Ecto neural progenitor cell (in vitro differentiated cells): ENCODE measurements around the gene HNRNPUL1.

Experiments used
- DNase-seq: peaks from one replicate; pipeline ENCODE4 v3.0.0-alpha.2; 2018; ENCODE audit warnings: low spot score

HNRNPUL1 gene

DNA sequence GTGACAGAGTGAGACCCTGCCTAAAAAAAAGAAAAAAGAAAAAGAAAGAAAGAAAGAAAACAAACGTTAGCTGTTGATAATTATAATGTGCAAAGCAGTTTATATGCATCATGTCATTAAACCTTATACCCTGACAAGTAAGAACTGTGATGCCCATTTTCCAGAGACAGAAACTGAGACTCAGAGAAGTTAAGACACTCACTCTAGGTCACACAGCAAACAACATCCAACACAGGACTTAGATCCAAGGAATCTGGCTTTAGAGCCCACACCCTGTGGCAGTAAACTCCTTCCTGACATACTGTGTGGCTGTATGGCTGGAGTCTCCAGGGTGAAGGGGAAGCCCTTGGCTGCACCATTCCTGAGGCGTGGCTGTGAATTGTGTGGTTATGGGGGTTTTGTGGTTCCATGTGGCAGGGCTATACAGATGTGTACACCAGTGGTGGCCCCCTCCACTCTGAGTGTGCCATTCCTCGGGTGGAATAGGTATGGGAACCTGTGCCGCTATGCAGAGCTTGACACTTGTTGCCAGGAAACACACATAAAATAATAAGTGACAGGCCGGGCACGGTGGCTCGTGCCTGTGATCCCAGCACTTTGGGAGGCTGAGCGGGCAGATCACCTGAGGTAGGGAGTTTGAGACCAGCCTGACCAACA, 29.5 kb upstream of the HNRNPUL1 start:
- DNase-seq, result no peak

DNA sequence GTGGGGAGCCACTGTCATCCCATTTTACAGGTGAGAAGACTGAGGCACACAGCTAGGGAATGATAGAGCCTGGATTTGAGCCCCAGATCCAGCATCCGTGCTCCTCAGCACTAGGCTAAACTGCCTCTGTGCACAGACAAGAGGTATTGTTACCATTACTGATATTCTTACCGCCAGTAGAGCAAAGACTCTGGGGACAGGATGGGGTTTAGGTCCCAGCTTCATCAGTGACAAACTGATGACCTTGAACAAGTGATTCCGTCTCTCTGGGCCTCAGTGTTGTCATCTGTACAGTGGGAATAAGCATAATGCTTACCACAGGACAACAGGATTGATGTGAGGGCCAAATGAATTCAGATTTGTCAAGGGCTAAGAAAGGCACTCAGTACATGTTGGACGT, 28.7 kb upstream of the HNRNPUL1 start:
- DNase-seq, result no peak

DNA sequence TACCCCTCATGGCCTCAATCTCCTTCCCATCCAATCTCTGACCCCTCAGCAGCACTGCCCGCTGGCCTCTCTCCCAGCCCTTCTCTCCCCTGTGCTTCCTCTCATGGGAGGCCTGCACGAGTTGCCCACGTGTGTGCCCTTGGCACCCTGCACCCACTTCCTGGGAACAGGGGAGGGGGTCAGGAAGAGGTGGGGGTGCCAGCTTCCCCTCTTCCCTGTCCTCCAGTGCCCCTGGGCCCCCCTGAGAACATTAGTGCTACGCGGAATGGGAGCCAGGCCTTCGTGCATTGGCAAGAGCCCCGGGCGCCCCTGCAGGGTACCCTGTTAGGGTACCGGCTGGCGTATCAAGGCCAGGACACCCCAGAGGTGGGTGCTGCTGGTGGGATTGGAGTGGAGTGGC, 25.9 kb upstream of the HNRNPUL1 start:
- DNase-seq, result no peak

DNA sequence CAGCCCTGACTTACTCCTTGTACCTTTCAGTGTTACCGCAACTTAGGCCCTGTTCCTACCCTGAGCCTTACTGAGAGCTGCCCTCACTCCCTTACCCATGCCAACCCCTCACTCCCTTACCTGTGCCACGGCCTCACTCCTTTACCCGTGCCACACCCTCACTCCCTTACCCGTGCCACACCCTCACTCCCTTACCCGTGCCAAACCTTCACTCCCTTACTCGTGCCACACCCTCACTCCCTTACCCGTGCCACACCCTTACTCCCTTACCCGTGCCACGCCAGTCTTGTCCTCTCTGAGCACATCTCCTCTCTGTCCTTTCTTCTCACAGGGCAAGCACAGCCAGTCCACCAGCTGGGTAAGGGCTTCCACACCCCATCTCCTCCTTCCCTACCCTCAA, 24.8 kb upstream of the HNRNPUL1 start:
- DNase-seq, result no peak

DNA sequence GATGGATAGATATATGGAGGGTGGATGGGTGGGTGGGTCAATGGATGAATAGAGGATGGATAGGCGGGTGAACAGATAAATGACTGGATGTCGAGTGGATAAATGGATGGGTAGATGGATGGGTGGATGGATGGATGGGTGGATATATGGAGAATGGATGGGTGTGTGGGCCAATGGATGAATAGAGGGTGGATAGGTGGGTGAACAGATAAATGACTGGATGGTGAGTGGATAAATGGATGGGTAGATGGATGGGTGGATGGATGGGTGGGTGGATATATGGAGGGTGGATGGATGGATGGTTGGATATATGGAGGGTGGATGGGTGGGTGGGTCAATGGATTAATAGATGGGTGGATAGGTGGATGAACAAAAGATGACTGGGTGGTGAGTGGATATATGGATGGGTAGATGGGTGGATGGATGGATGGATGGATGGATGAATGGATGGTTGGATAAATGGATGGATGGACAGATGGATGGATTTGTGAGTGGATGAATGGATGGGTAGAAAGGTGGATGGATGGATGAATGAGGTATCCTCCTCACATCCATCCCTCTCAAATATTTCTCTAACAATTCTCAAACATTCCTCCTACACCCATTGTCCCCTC, 24.1 kb upstream of the HNRNPUL1 start:
- DNase-seq, result no peak

DNA sequence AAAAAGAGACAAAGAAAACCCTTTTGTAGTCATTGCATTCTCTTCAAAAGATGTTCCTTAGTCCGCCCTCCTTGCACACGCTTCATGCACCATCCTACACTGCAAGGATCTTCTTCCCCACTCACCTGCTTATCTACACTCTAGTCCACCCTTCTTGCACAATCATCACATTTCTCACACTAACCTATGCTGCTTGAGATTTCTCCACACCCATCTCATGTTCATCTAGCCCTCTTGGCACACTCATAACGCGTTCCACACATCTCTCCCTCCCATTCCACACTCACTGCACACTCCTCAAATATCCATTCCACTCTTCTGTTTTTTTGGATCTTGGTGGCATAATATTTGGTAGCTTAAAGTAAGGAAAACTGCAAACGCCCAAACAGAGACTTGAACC, 22.3 kb upstream of the HNRNPUL1 start:
- DNase-seq, result no peak

DNA sequence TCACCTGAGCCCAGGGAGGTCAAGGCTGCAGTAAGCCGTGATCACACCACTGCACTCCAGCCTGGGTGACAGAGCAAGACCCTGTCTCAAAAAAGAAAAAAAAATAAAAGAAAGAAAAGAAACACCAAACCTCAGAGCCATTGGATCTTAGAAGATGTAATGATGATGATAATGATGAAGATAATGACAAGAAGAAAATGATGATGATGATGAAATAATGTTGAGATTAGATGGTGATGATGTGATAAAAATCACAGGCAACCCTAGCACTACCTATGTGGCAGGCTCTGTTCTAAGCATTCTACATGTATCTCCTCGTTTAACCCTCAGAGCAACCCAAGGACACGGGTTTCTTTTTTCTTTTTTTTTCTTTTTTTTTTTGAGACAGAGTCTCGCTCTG, 20.1 kb upstream of the HNRNPUL1 start:
- no peak for DNase-seq

DNA sequence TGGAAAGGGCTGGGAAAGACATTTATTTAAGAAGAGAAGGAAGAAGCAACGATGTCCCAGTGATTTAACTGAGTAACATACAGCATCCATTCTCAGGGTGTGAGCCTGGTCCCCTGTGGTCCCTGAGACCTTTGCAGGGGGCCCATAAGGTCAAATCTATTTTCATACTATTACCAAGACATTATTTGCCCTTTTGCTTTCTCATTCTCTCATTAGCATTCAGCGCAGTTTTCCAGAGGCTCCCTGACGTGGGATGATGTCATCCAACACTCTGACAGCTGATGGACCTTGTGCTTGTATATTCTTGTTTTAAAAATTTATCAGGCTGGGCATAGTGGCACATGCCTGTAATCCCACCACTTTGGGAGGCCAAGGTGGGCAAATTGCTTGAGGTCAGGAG, 18.3 kb upstream of the HNRNPUL1 start:
- DNase-seq, result no peak

DNA sequence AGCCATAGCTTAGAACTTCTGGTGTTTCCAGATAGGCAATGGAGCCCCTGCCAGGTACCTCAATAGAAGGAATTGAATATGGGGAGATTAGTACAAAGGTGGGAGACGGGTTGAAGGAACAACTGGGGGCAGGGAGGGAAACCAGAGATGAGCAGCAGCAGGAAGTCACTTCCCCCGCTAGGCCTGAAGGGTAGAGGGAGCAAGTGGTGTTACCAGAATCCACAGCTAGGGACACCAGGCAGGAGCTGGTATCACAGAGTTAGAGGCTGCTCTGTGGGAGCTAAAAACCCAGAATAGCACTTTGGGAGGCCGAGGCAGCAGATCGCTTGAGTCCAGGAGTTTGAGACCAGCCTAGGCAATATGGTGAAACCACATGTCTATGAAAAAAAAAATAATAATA, 15.3 kb upstream of the HNRNPUL1 start:
- no peak for DNase-seq

DNA sequence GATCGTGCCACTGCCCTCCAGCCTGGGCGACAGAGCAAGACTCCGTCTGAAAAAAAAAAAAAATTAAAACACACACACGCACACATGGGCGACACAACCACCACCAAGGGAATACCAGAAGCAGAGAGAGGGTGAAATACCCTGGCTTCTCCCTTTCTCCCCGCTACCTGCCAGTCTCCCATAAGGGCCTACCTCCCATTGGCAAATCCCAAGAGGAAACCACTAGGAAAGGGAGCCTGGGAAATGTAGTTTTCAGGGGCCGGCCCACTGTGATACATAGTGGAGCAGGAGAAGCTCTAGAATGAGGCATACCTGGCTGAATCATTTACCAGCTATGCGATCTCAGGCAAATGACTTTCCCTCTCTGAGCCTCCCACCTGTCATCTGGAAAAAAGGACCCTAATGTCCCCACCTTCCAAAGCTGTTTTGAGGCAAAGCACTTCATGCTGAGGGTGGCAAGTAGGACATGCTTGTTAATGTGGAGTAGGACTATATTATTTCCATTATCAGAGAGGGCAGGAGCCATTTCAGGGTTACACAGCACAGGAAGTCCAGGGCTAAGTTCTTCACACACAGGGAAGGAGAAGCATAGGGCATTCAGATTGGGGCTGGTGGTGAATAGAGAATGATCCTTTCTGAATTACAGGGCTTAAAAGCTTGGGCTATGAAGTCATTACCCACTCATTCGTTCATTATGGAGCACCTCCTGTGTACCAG, 14.3 kb upstream of the HNRNPUL1 start:
- DNase-seq, result no peak

DNA sequence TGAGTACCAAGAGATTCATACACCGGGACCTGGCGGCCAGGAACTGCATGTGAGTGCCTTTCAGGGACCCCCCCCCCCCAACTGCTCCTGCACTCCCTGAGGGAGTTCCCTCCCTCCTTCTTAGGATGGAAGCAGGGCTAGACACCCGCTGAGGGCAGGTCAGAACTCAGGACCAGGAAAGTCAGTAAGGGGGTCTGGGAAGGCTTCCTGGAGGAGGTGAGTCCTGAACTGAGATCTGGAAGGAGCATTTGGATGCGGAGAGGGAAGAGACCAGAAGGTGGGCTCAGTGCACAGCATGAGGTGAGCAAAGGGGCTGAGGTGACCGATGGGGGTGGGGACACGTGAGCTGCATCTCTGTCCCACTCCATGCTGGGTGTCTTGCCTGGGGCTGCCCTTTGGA, 10.5 kb upstream of the HNRNPUL1 start:
- DNase-seq, result no peak

DNA sequence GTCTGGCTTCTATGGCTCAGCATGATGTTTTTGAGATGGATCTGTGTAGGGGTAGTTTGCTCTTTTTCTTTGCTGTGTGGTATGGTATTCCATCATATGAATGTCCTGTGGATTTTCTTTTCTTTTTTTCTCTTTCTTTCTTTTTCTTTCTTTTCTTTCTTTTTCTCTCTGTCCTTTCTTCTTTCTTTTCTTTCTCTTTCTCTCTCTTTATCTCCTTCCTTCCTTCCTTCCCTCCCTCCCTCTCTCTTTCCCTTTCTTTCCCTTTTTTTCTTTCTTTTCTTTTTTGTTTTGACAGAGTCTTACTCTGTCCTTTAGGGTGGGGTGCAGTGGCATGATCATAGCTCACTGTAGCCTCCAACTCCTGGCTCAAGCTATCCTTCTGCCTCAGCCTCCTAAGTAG, 9.0 kb upstream of the HNRNPUL1 start:
- no peak for DNase-seq

DNA sequence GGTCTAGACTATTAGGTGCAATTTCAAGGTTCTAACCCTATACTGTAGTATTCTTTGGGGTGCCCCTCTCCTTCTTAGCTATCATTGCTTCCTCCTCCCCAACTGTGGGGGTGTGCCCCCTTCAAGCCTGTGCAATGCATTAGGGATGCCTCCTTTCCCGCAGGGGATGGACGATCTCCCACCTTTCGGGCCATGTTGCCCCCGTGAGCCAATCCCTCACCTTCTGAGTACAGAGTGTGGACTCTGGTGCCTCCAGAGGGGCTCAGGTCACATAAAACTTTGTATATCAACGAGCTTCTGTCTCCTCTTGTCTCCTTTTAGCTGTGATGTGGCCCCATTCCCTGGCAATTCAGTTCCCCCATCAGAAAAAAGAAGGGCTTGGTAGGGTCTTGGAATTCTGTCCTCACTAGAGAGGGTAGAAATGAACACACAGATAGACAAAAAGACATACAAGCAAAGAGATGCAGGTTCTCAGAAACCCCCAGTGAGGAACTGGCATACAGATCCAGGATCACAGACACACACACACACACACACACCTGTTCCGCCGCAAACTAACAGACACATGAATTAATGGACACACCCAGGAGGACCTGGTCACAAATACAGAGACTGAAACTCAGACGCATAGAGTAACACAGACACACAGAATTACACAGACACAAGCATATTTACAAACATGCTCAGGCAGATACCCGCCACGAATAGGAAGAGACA, 2.5 kb upstream of the HNRNPUL1 start:
- DNase-seq, result no peak

DNA sequence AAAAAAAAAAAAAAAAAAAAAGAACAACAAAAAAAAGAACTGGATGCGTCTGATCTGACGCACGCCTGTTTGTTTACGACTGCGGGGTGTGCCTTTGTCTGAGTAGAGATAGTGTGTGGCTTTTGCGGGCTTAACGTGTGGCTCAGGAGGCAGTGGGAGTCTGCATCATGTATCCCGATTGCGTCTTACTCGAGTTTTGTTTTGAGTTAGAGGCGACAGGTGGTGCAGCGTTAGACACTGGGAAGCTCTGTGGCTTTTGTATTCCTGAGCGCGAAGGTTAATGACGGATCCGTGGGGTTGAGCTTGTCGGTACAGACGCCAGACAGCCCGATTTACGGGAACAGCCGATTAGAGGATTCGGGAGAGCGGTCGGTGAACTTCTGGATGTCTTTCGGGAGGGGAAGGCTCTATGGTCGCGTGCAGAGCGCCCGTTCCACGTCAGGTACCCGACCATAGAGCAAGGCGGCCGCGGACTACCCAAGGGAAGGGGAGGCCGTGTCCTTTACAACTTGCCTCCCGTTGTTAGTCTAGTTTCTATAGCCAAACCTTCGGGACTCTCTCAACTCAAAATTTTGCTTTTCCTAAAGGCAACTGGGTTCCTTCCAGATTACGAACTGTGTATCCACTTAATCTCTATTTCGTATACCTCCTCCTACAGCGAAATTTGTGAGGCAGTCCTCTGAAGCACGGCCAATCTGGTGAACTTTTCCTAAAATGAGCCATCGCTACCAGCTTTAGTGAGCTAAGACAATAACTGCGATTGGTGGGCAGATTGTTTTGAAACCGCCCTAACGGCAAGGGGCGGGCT, 926 bp upstream of the HNRNPUL1 start:
- DNase-seq, result peak; percentile 75

DNA sequence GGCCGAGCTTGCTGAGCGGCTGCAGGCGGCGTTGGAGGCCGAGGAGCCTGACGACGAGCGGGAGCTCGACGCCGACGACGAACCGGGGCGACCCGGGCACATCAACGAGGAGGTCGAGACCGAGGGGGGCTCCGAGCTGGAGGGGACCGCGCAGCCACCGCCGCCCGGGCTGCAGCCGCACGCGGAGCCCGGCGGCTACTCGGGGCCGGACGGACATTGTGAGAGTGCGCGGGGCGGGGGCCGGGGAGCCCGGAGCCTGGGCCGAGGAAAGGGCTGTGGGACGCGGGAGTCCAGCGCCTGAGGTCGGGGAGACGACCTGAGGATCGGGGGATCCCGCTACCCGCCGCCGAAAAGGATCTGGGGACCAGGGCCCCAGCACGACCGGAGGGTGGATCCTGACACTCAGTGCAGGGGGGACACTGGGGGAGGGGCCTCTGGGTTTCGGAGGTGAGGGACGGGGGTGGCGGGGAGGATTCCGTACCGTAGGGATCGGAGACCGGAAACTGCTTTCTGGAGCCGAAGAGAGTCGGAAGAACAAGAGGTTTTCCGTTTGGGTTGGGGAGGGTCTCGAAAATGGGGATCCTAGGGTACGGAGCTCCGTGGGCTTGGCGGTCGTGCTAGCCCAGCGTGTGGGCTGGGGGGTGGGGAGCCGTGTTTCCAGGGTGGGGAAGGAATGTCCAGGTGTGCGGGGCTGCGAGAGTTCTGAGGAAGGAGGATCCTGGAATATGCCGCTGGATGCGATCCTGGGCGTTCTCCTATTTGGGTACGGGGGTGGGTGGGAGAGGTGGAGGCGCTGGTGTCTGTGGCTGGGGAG, 616 bp downstream of the HNRNPUL1 start:
- no peak for DNase-seq

DNA sequence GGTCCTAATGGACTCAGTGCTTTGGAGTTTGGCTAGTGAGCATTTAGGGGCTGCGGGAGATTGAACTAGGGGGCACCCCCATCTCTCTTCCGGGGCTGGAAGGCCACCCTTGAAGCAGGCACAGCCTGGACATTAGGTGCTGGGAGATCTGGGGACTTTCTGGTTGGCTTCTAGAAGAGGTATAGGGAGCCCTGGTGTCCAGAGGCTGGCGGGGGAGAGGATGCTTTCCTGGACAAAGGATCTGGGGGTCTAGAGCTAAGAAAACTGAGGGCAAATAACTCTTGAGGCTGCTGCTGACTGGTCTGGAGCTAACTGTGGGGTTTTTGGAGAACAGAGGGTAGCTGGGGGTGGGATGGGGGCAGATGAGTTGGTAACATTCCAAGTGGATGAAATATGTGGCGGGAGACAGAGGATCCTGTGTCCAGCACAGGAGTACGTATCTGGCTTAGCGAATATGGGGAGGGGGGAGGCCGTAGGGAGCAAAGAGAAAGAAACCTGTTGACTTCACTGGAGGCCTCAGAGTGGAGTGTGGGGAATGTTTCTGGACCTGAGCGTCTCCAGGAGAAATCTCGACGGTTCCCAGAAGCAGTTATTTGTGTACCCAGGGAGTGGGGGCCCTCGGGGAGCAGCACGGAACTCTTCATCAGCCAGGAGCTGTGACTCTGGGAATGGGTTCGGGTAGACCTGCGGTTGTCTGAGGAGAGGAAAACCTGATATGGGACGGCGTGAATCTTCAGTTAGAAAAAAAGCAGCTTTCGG, 1.4 kb downstream of the HNRNPUL1 start:
- DNase-seq, result peak; percentile 53

DNA sequence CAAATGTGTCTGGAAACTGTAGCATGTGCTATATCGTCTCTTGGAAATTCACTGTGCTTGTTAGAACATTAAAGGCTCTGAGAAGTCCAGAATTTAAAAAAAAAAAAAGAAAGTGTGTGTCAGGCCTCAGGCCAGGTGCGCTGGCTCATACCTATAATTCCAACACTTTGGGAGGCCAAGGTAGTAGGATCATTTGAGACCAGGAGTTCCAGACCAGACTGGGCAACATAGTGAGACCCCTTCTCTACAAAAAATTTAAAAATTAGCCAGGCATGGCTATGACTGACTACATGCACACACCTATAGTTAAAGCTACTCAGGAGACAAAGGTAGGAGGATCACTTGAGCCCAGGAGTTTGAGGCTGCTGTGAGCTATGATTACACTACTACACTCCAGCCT, 4.9 kb downstream of the HNRNPUL1 start:
- DNase-seq, result no peak

DNA sequence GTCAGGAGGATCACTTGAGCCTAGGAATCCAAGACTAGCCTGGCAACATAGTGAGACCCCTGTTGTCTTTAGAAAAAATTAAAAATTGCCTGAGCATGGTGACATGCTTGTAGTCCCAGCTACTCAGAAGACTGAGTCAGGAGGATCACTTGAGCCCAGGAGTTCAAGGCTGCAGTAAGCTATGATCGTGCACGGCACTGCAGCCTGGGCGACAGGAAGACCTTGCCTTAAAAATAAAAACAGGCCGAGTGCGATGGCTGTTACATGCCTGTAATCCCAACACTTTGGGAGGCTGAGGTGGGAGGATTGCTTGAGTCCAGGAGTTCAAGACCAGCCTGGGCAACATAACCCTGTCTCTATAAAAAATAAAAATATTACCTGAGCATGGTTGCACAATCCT, 5.4 kb downstream of the HNRNPUL1 start:
- no peak for DNase-seq

DNA sequence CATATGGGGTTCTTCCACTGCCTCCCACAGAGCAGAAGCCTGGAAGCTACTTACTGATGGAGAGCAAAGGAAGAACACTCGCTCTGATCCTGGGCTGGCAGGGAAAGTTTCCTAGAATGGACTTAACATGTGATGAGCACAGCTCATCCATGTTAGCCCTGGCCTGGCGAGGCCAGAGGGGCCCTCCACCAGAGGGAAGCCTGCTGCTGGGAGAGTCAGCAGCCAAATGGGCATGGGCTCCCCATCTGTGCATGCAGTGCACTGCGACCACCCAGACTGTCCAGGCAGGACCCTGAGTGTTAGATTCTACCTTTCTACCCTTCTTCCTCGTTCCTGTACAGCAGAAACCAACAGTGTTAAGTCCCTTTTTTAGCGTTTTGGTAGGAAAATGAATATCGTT, 8.9 kb downstream of the HNRNPUL1 start:
- DNase-seq, result no peak

DNA sequence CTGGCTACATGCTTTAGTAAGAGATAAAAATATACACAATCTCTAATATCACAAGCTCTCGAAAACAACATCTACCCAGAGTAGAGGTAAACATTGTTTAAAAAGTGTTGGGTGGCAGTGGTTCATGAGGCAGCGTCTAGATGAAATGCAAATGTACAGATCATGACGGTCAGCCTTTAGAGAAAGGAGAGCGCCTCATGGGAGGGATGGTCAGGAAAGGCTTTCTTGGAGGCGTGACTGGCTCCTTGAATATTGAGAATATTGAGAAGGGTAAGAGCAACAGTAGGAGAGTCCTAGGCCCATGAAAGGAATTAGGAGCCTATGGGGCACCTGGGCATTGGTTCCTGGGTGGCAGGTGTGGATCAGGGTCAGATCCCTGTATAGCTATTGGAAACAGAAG, 10.6 kb downstream of the HNRNPUL1 start:
- DNase-seq, result no peak

DNA sequence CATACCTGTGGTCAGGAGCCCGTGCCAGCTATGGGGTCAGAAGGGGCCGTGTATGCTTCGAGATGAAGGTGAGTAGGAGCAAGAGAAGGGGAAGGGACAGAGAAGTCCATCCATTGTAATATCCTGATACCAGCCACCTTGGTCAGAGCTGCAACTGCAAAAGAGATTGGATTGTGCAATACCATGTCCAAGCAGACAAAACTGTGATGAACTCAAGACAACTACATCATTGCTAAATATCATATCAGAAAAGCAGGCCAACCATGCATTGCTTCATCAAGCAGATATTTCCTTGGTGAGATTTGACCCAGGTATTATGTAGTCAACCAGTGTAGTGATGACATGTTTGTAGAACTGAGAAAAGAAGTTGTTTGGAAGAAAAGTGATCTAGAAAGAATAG, 12.1 kb downstream of the HNRNPUL1 start:
- DNase-seq, result no peak
